HG03025 (cell line): ENCODE data around the gene SLC4A7.

ENCODE experiments used
- ATAC-seq: cut with Tn5 transposase; IDR thresholded peaks from one replicate; pipeline ENCODE4 v1.9.1; 2021; ENCODE audit warnings: mild to moderate bottlenecking, moderate library complexity; ENCODE audit not compliant: unreplicated experiment, low FRiP score

Gene SLC4A7

GRCh38 chr3:27368831-27369607 lies 115.2 kb downstream of the SLC4A7 start, which contains the start of gene NEK10:
Gene NEK10 (minus strand): TSS chr3:27369383. CDS start chr3:27352882, 16,501 bp downstream.
- peak; percentile 100 for ATAC-seq

- ATAC-seq = no peak
These were observed 118.1 kb downstream of the SLC4A7 start for GRCh38 chr3:27366062-27366591.

GRCh38 chr3:27360113-27361078 lies 123.8 kb downstream of the SLC4A7 start:
- ATAC-seq = peak; percentile 42

GRCh38 chr3:27358372-27358771 lies 125.8 kb downstream of the SLC4A7 start:
- ATAC-seq = no peak

GRCh38 chr3:27357665-27358258 lies 126.4 kb downstream of the SLC4A7 start:
- ATAC-seq = peak; percentile 95

GRCh38 chr3:27356976-27357375 lies 127.2 kb downstream of the SLC4A7 start:
- no peak for ATAC-seq

GRCh38 chr3:27354588-27355203 lies 129.5 kb downstream of the SLC4A7 start:
- ATAC-seq = no peak

- ATAC-seq = no peak
These were observed 130.0 kb downstream of the SLC4A7 start for GRCh38 chr3:27354161-27354560.

- no peak for ATAC-seq
These were observed 131.0 kb downstream of the SLC4A7 start for GRCh38 chr3:27353221-27353620.

GRCh38 chr3:27352047-27352446 lies 132.1 kb downstream of the SLC4A7 start:
- ATAC-seq = no peak

GRCh38 chr3:27349832-27350231 lies 134.4 kb downstream of the SLC4A7 start:
- no peak for ATAC-seq

GRCh38 chr3:27345959-27346865 lies 138.0 kb downstream of the SLC4A7 start:
- no peak for ATAC-seq

- no peak for ATAC-seq
These were observed 138.7 kb downstream of the SLC4A7 start for GRCh38 chr3:27345493-27345892.

- no peak for ATAC-seq
These were observed 139.1 kb downstream of the SLC4A7 start for GRCh38 chr3:27345045-27345444.

GRCh38 chr3:27344192-27344591 lies 140.0 kb downstream of the SLC4A7 start:
- no peak for ATAC-seq

GRCh38 chr3:27342267-27342666 lies 141.9 kb downstream of the SLC4A7 start:
- ATAC-seq = no peak

GRCh38 chr3:27340534-27340933 lies 143.7 kb downstream of the SLC4A7 start:
- ATAC-seq = no peak

- ATAC-seq = no peak
These were observed 148.6 kb downstream of the SLC4A7 start for GRCh38 chr3:27335571-27335970.

GRCh38 chr3:27333843-27334242 lies 150.3 kb downstream of the SLC4A7 start:
- ATAC-seq = no peak
